MCF 10A (cell line): ENCODE measurements around the gene ZNF710. TPM values are rescaled to one million over a fixed set of nuclear protein-coding genes. Genes with fewer than 3 reads are reported as not detected.

Source experiments
- BruUV-seq: library from RNA; stranded (reverse); fragments of 400-500 nt; replicated peaks from 2 replicates; lab custom pipeline; 2021; lab: Mats Ljungman, UMichigan
- CTCF ChIA-PET: fragments of 300-600 bp; sonication (Branson Sonifier 250); formaldehyde crosslinking; extraction: SDS; loops from one replicate; lab custom pipeline; 2021; ENCODE audit warnings: antibody characterized with exemption, inconsistent platforms; lab: Yijun Ruan, JAX
- POLR2A ChIA-PET: fragments of 300-600, 350-650 bp; sonication (Branson Sonifier 250); formaldehyde crosslinking; extraction: SDS; loops from one replicate; lab custom pipeline; 2020; ENCODE audit warnings: antibody characterized with exemption, inconsistent platforms; lab: Yijun Ruan, JAX
- DNase-seq: peaks from one replicate; pipeline ENCODE4 v3.0.0-alpha.2; 2018; ENCODE audit not compliant: unreplicated experiment
- H3K27ac Mint-ChIP-seq: one replicate; pipeline ENCODE4 v1.8.0; 2022; ENCODE audit warnings: mild to moderate bottlenecking, low read depth, mixed read lengths; ENCODE audit not compliant: unreplicated experiment
- H3K27me3 Mint-ChIP-seq: one replicate; pipeline ENCODE4 v1.8.0; 2022; ENCODE audit warnings: mixed read lengths; ENCODE audit not compliant: insufficient read depth, unreplicated experiment
- H3K36me3 Mint-ChIP-seq: one replicate; pipeline ENCODE4 v1.8.0; 2022; ENCODE audit warnings: mild to moderate bottlenecking, moderate library complexity, mixed read lengths; ENCODE audit not compliant: insufficient read depth, unreplicated experiment
- H3K4me1 Mint-ChIP-seq: one replicate; pipeline ENCODE4 v1.8.0; 2022; ENCODE audit warnings: mixed read lengths; ENCODE audit not compliant: insufficient read depth, unreplicated experiment
- H3K4me3 Mint-ChIP-seq: one replicate; pipeline ENCODE4 v1.8.0; 2022; ENCODE audit warnings: mild to moderate bottlenecking, moderate library complexity, mixed read lengths; ENCODE audit not compliant: unreplicated experiment
- H3K9me3 Mint-ChIP-seq: one replicate; pipeline ENCODE4 v1.8.0; 2022; ENCODE audit warnings: mixed read lengths; ENCODE audit not compliant: unreplicated experiment
- CTCF ChIP-seq: fragments of 200-600 bp; IDR thresholded peaks from one replicate; pipeline ENCODE4 v1.8.0; 2022; ENCODE audit warnings: antibody characterized with exemption, mild to moderate bottlenecking; ENCODE audit not compliant: unreplicated experiment
- intact Hi-C: fragments of 100-400 bp; cut with micrococcal nuclease; formaldehyde crosslinking; loops from 2 replicates; pipeline ENCODE4 v1.14.1; 2022
- total RNA-seq: library from RNA; stranded (reverse); gene quantifications from 2 replicates; pipeline ENCODE4 v1.2.3, GENCODE V29; 2022

The ZNF710 gene
- total RNA-seq, 1 experiment from 2014 or later, result 27.3 TPM

GRCh38 chr15:90025489-90026033, 24.4 kb downstream of the ZNF710 start:
- ChIA-PET CTCF (interaction anchor here (1.5 kb wide), 1 partner anchor 9 kb away, joined by 3 read pairs; no protein-coding TSS in a partner anchor), POLR2A (interaction anchor here (0.7 to 2.6 kb wide), 4 partner anchors 8 to 207 kb away, joined by 3 to 14 read pairs (median 3); no protein-coding TSS in a partner anchor)
- Mint-ChIP-seq H3K4me3 (no peak overlapping the region), H3K9me3 (no peaks in the 10 kb centered on the region), H3K36me3 (peaks cover 4% of the 10 kb centered on the region), H3K27me3 (no peaks in the 10 kb centered on the region), H3K4me1 (no peaks in the 10 kb centered on the region), H3K27ac (no peak overlapping the region)
- no peak for TF ChIP-seq CTCF
- DNase-seq, result no peak
- BruUV-seq, result no TSS peak
- intact Hi-C loops, result no loop called here

GRCh38 chr15:90028376-90028944, 27.3 kb downstream of the ZNF710 start:
- TF ChIP-seq CTCF, result no peak
- no peak for DNase-seq
- Mint-ChIP-seq H3K27ac (no peak overlapping the region), H3K4me3 (no peak overlapping the region), H3K36me3 (peaks cover 4% of the 10 kb centered on the region), H3K9me3 (no peaks in the 10 kb centered on the region), H3K4me1 (peaks cover 6% of the 10 kb centered on the region), H3K27me3 (no peaks in the 10 kb centered on the region)
- POLR2A ChIA-PET, result no interaction called here
- CTCF ChIA-PET, result no interaction called here
- BruUV-seq, result no TSS peak
- intact Hi-C loops, result no loop called here

GRCh38 chr15:90029024-90029423, 27.9 kb downstream of the ZNF710 start:
- no TSS peak for BruUV-seq
- no peak overlapping the region for H3K27ac Mint-ChIP-seq
- CTCF ChIA-PET, result interaction anchor here (1.1 kb wide), 1 partner anchor 131 kb away, joined by 3 read pairs; no protein-coding TSS in a partner anchor
- DNase-seq, result no peak
- H3K36me3 Mint-ChIP-seq, result peaks cover 4% of the 10 kb centered on the region
- no peak for TF ChIP-seq CTCF
- no peaks in the 10 kb centered on the region for H3K27me3 Mint-ChIP-seq
- POLR2A ChIA-PET, result no interaction called here
- no peaks in the 10 kb centered on the region for H3K9me3 Mint-ChIP-seq
- H3K4me3 Mint-ChIP-seq, result no peak overlapping the region
- peaks cover 11% of the 10 kb centered on the region for H3K4me1 Mint-ChIP-seq
- intact Hi-C loops, result no loop called here

GRCh38 chr15:90030376-90030775, 29.3 kb downstream of the ZNF710 start:
- no peak for TF ChIP-seq CTCF
- ChIA-PET CTCF (interaction anchor here (0.6 to 1.9 kb wide), 4 partner anchors 41 to 654 kb away, joined by 3 to 8 read pairs (median 5); no protein-coding TSS in a partner anchor), POLR2A (interaction anchor here (0.6 to 1.1 kb wide), 2 partner anchors 14 to 15 kb away, joined by 3 to 7 read pairs; no protein-coding TSS in a partner anchor)
- no peak overlapping the region for H3K4me3 Mint-ChIP-seq
- peaks cover 25% of the 10 kb centered on the region for H3K4me1 Mint-ChIP-seq
- no TSS peak for BruUV-seq
- no peaks in the 10 kb centered on the region for H3K27me3 Mint-ChIP-seq
- H3K9me3 Mint-ChIP-seq, result no peaks in the 10 kb centered on the region
- no peak overlapping the region for H3K27ac Mint-ChIP-seq
- intact Hi-C loops, result no loop called here
- H3K36me3 Mint-ChIP-seq, result peaks cover 4% of the 10 kb centered on the region
- no peak for DNase-seq
